GM19025 (cell line): ENCODE results near the gene ARL3.

Source experiments
- ATAC-seq: cut with Tn5 transposase; IDR thresholded peaks from one replicate; pipeline ENCODE4 v1.9.1; 2021; ENCODE audit warnings: mild to moderate bottlenecking, low read depth, moderate library complexity; ENCODE audit not compliant: unreplicated experiment

The ARL3 gene

DNA sequence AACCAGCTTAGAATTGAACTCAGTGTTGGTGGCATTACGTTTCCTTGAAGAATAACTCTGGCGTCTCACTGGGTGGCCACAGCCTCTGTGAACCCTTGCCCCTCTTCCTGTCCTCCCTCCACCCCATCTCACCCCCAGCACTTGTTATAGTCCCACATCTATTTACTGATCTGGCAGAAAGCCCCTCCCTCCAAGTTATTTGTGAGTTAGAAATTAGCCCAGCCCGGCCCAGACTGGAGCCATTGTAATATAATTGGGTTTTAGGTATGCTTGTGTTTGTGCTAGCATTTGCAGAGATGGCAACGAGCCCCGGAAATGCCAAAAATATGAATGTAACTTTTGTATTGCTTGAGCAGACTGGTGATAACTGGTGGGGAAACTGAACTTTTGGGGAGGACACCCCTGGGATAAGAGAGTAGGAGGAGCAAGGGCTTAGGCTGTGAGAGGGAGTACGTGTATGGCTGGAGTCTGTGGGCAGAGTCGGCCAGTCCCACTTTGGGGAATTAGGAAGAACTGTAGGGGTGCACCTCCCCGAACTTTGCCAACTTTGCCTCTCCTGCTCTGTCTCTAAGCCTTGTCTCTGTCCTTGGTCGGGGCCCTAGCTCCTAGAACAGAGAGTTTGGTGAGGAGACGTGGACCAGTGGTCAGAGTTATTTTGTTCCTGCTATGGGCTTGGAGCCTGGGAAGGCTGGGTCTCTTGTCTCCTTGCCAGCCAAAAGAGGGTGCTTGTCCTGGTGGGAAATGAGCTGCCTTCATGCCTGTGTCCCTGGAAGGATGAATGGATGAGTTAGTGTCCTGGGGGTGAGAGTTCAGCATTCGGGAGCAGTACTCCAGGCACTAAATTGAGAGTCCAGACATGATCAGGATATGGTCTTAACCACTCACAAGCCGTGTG, 89.2 kb downstream of the ARL3 start:
- ATAC-seq = no peak

GRCh38 chr10:102624094-102624493, 90.1 kb downstream of the ARL3 start:
- ATAC-seq = no peak
